NT2/D1 (cell line): ENCODE results near the gene PTPRF.

ENCODE experiments used
- SUZ12 ChIP-seq: IDR thresholded peaks from 2 replicates; pipeline ENCODE4 v1.6.1; 2011; ENCODE audit not compliant: insufficient read length, insufficient read depth; ENCODE audit errors: extremely low read depth
- ZNF274 ChIP-seq: IDR thresholded peaks from 2 replicates; pipeline ENCODE4 v1.6.1; 2011; ENCODE audit warnings: mild to moderate bottlenecking, low read depth, low read length

DNA sequence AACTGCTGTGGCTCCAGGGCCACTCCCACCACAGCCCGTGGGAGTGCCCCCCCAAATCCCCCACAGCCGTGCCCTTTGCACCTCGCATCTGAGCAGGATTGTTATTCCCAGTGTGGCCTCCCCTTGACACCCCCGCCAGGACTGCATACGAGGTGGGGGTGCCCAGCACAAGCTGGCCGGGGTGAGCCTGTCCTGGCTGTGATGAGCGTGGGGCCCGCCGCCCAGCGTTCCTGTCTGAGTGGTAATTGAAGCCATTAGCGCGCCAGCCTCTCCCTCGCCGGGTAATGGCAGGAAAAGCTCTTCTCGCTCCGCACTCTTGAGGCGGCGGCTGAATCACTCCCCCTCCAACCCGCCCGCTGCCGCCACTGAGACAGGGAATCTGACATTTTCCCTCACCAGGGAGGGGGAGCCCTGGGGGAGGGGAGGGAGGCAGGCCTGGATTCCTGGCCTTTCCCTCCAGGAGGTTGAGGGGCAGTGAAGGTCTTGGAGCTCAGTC, 27.7 kb downstream of the PTPRF start:
- TF ChIP-seq SUZ12 (no peak), ZNF274 (no peak)
